K562 (cell line): ENCODE measurements around the gene POLR2A. TPM values are rescaled to one million over a fixed set of nuclear protein-coding genes. Genes with fewer than 3 reads are reported as not detected.

ENCODE experiments used
- BRF1 ChIP-seq: IDR thresholded peaks from 3 replicates; pipeline ENCODE4 v1.6.1; 2011; ENCODE audit warnings: borderline replicate concordance, mild to moderate bottlenecking; ENCODE audit not compliant: insufficient read length; ENCODE audit errors: extremely low read depth
- E2F5 ChIP-seq: sonication (generic); formaldehyde crosslinking; IDR thresholded peaks from 2 replicates; pipeline ENCODE4 v1.8.0; 2022; ENCODE audit warnings: mild to moderate bottlenecking, missing genetic modification reagents
- EGR1 ChIP-seq: fragments of 450-650 bp; conservative IDR thresholded peaks from 2 replicates; pipeline ENCODE4 v1.6.1; 2017; ENCODE audit warnings: mild to moderate bottlenecking
- FOXJ3 ChIP-seq: sonication (generic); formaldehyde crosslinking; IDR thresholded peaks from 2 replicates; pipeline ENCODE4 v1.4.0; 2020; ENCODE audit warnings: mild to moderate bottlenecking, missing genetic modification reagents
- GABPB1 ChIP-seq: sonication (generic); formaldehyde crosslinking; IDR thresholded peaks from 2 replicates; pipeline ENCODE4 v1.8.0; 2022; ENCODE audit warnings: mild to moderate bottlenecking, missing genetic modification reagents
- MAFF ChIP-seq: IDR thresholded peaks from 2 replicates; pipeline ENCODE4 v1.6.1; 2012; ENCODE audit warnings: low read length, improper control_type of control experiment
- MEF2D ChIP-seq: conservative IDR thresholded peaks from 2 replicates; pipeline ENCODE4 v1.6.1; 2016; ENCODE audit warnings: low read depth, missing genetic modification characterization, missing compliant biosample characterization
- NCOA6 ChIP-seq: fragments of 450-650 bp; IDR thresholded peaks from 2 replicates; pipeline ENCODE4 v1.6.1; 2017; ENCODE audit warnings: mild to moderate bottlenecking
- NR3C1 ChIP-seq: sonication (generic); formaldehyde crosslinking; IDR thresholded peaks from 2 replicates; pipeline ENCODE4 v1.8.1; 2022; ENCODE audit warnings: missing genetic modification reagents
- PATZ1 ChIP-seq: fragments of 250-450 bp; sonication (Bioruptor Pico); IDR thresholded peaks from 2 replicates; pipeline ENCODE4 v1.5.0; 2020; ENCODE audit warnings: mild to moderate bottlenecking, borderline replicate concordance
- PHF21A ChIP-seq: fragments of 450-650 bp; IDR thresholded peaks from 2 replicates; pipeline ENCODE4 v1.6.1; 2017; ENCODE audit warnings: low read depth, borderline replicate concordance
- RAD21 ChIP-seq, 2 experiments: fragments of 250-450 bp in 1 of 2; fragments of 450-650 bp in 1 of 2; sonication (Bioruptor Pico) in 1 of 2; formaldehyde crosslinking in 1 of 2; IDR thresholded peaks in 1 of 2; conservative IDR thresholded peaks in 1 of 2; 2 replicates each; pipeline versions ENCODE4 v1.4.0 to v1.8.0; 2020 to 2022; ENCODE audit warnings: mild to moderate bottlenecking in 2 of 2, moderate library complexity in 1 of 2
- RBM15 ChIP-seq: fragments of 200-400 bp; formaldehyde crosslinking; IDR thresholded peaks from 2 replicates; pipeline ENCODE4 v1.6.1; 2018; ENCODE audit warnings: mild to moderate bottlenecking, low read length, moderate library complexity; ENCODE audit not compliant: insufficient read depth
- SMARCA4 ChIP-seq: fragments of 450-650 bp; IDR thresholded peaks from 2 replicates; pipeline ENCODE4 v1.6.1; 2016
- SMARCB1 ChIP-seq: IDR thresholded peaks from 2 replicates; pipeline ENCODE4 v1.6.1; 2011; ENCODE audit warnings: improper control_type of control experiment, low read depth; ENCODE audit not compliant: insufficient read length
- TAF7 ChIP-seq: fragments of 450-650 bp; IDR thresholded peaks from 2 replicates; pipeline ENCODE4 v1.6.1; 2016; ENCODE audit warnings: missing genetic modification characterization, missing compliant biosample characterization
- TCF7 ChIP-seq: sonication (generic); IDR thresholded peaks from 2 replicates; pipeline ENCODE4 v1.6.1; 2016; ENCODE audit warnings: antibody characterized with exemption, borderline replicate concordance
- ZNF239 ChIP-seq: fragments of 250-450 bp; sonication (Bioruptor Pico); IDR thresholded peaks from 2 replicates; pipeline ENCODE4 v1.4.0; 2020; ENCODE audit warnings: mild to moderate bottlenecking
- ZNF586 ChIP-seq: fragments of 450-650 bp; formaldehyde crosslinking; conservative IDR thresholded peaks from 2 replicates; pipeline ENCODE4 v1.4.0; 2020; ENCODE audit warnings: mild to moderate bottlenecking, moderate library complexity
- ZNF668 ChIP-seq: fragments of 250-450 bp; sonication (Bioruptor Pico); IDR thresholded peaks from 2 replicates; pipeline ENCODE4 v1.8.0; 2022; ENCODE audit warnings: mild to moderate bottlenecking, inconsistent platforms
- ZZZ3 ChIP-seq: fragments of 450-650 bp; IDR thresholded peaks from 2 replicates; pipeline ENCODE4 v1.6.1; 2016; ENCODE audit warnings: antibody characterized with exemption, mild to moderate bottlenecking, moderate library complexity
- polyA plus RNA-seq, 8 experiments: library from polyadenylated mRNA; depleted of rRNA in 4 of 8; stranded (reverse) in 5 of 8; unstranded in 3 of 8; fragments of >200 nt; fragmentation: Nextera tagmentation in 2 of 8; fragmentation: Illumina TruSeq in 1 of 8; extraction: Ambion mirVana in 2 of 8; extraction: Trizol in 1 of 8; gene quantifications; 2 replicates each; pipeline versions ENCODE4 v1.2.1 to v1.2.3, GENCODE V29; 2011 to 2014; ENCODE audit warnings: inconsistent platforms in 1 of 8, missing spikeins in 1 of 8
- total RNA-seq, 7 experiments: library from RNA; depleted of rRNA in 6 of 7; stranded (reverse); fragments of >200 nt in 6 of 7; fragmentation: Illumina TruSeq in 2 of 7; extraction: Trizol in 2 of 7; gene quantifications; 2 replicates each; pipeline versions ENCODE4 v1.2.1 to v1.2.3, GENCODE V29; 2011 to 2021; ENCODE audit warnings: low replicate concordance in 1 of 7
- TF ChIP-seq, protein P1 (sequence below): fragments of 250-450 bp; sonication (Bioruptor Pico); IDR thresholded peaks from 2 replicates; pipeline ENCODE4 v1.8.0; 2022; ENCODE audit warnings: inconsistent platforms, mild to moderate bottlenecking, moderate library complexity, borderline replicate concordance
- TF ChIP-seq, protein P2 (sequence below): fragments of 250-450 bp; sonication (Bioruptor Pico); IDR thresholded peaks from 2 replicates; pipeline ENCODE4 v1.4.0; 2020; ENCODE audit warnings: borderline replicate concordance

POLR2A gene
- total and polyA plus RNA-seq, 9 of the 15 experiments (the other 6 are each of a cell fraction or from before 2014, with no cell fraction given), result 1.3 to 109 (median 12.4) TPM

DNA sequence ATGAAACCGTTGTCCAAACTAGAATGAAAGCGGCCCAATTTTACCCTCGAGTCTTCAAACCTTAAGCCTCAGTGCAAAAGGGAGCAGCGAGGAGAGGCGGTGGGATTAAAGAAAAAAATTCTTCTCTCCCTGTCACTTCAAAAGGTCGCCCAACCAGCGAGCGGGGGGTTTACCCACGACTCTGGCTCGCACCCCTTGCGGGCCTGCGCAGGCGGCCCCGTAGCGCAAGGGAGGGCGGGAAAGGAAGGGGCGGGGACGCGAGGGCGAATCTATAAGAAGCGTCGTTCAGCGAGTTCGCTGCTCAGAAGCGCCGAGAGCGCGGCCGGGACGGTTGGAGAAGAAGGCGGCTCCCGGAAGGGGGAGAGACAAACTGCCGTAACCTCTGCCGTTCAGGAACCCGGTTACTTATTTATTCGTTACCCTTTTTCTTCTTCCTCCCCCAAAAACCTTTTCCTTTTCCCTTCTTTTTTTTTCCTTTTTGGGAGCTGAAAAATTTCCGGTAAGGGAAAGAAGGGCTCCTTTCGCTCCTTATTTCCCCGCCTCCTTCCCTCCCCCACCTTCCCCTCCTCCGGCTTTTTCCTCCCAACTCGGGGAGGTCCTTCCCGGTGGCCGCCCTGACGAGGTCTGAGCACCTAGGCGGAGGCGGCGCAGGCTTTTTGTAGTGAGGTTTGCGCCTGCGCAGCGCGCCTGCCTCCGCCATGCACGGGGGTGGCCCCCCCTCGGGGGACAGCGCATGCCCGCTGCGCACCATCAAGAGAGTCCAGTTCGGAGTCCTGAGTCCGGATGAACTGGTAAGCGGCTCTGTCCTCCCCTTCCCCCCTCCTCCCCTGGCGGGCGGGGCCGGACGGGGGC lies at the start of gene POLR2A (continued):
- TF ChIP-seq E2F5 (CRISPR knock-in tag) (0 out of 2 replicates have a peak, but pooled peaks have one; percentile 41), SMARCB1 (no peak), GABPB1 (CRISPR knock-in tag) (peak; percentile 54; the same call in 1 of the 2 replicates), PATZ1 (CRISPR knock-in tag) (peak; percentile 84), ZNF668 (CRISPR knock-in tag) (no peak), TAF7 (tag) (peak; percentile 99), RAD21 (CRISPR knock-in tag; conservative IDR thresholded peaks at IDR 0.05 in 1 of 2, IDR thresholded peaks at IDR 0.05 in 1 of 2) (no peak), EGR1 (peak; percentile 87), NCOA6 (no peak), ZNF586 (CRISPR knock-in tag) (0 out of 2 replicates have a peak, but pooled peaks have one; percentile 47), BRF1 (no peak), FOXJ3 (CRISPR knock-in tag) (no peak), ZZZ3 (no peak), TCF7 (no peak), MEF2D (tag) (0 out of 2 replicates have a peak, but pooled peaks have one; percentile 34), PHF21A (no peak), RBM15 (no peak), NR3C1 (CRISPR knock-in tag) (no peak), ZNF239 (CRISPR knock-in tag) (no peak), SMARCA4 (no peak), MAFF (peak; percentile 65)
- TF ChIP-seq, protein P1, sequence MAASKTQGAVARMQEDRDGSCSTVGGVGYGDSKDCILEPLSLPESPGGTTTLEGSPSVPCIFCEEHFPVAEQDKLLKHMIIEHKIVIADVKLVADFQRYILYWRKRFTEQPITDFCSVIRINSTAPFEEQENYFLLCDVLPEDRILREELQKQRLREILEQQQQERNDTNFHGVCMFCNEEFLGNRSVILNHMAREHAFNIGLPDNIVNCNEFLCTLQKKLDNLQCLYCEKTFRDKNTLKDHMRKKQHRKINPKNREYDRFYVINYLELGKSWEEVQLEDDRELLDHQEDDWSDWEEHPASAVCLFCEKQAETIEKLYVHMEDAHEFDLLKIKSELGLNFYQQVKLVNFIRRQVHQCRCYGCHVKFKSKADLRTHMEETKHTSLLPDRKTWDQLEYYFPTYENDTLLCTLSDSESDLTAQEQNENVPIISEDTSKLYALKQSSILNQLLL, result no peak
- TF ChIP-seq, protein P2, sequence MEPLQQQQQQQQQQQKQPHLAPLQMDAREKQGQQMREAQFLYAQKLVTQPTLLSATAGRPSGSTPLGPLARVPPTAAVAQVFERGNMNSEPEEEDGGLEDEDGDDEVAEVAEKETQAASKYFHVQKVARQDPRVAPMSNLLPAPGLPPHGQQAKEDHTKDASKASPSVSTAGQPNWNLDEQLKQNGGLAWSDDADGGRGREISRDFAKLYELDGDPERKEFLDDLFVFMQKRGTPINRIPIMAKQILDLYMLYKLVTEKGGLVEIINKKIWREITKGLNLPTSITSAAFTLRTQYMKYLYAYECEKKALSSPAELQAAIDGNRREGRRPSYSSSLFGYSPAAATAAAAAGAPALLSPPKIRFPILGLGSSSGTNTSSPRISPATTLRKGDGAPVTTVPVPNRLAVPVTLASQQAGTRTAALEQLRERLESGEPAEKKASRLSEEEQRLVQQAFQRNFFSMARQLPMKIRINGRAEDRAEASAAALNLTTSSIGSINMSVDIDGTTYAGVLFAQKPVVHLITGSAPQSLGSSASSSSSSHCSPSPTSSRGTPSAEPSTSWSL, result no peak
